Lower lobe of right lung (tissue), 2 donors: ENCODE results near the gene NAALADL2. TPM values are rescaled to one million over a fixed set of nuclear protein-coding genes. Genes with fewer than 3 reads are reported as not detected.

Experiments
- ATAC-seq, 2 donors: fragments of 200-7000 bp; cut with Tn5 transposase; one replicate each; pipeline ENCODE4 v1.9.1; 2020 to 2022; ENCODE audit warnings: mild to moderate bottlenecking in 2 of 2, moderate library complexity in 2 of 2
- DNase-seq: peaks from one replicate; pipeline ENCODE4 v3.0.0-alpha.2; 2020
- H3K27ac ChIP-seq: fragments of 200-600 bp; one replicate; pipeline ENCODE4 v1.8.0; 2022
- H3K27me3 ChIP-seq: fragments of 200-600 bp; one replicate; pipeline ENCODE4 v1.8.0; 2022; ENCODE audit warnings: low read depth
- H3K36me3 ChIP-seq: fragments of 200-600 bp; one replicate; pipeline ENCODE4 v1.8.0; 2022; ENCODE audit warnings: mild to moderate bottlenecking
- H3K4me1 ChIP-seq: fragments of 200-600 bp; one replicate; pipeline ENCODE4 v1.8.0; 2022
- H3K4me3 ChIP-seq: fragments of 200-600 bp; one replicate; pipeline ENCODE4 v1.8.0; 2022; ENCODE audit warnings: mild to moderate bottlenecking
- H3K9me3 ChIP-seq: fragments of 200-600 bp; one replicate; pipeline ENCODE4 v1.8.0; 2022
- intact Hi-C: fragments of 100-400 bp; cut with DNase I; formaldehyde crosslinking; loops from one replicate; pipeline ENCODE4 v1.11.0; 2022
- total RNA-seq: library from RNA; stranded (reverse); fragmentation: NEBNext Ultra II Directional; extraction: Animal tissue kit (Norgen Biotek cat#: 25700); gene quantifications from one replicate; pipeline ENCODE4 v1.2.1, GENCODE V29; 2021
- TF ChIP-seq, protein P1 (sequence below): fragments of 200-600 bp; IDR thresholded peaks from one replicate; pipeline ENCODE4 v1.8.0; 2022; ENCODE audit warnings: antibody characterized with exemption, mild to moderate bottlenecking
- donor health status: DM: no; HTN: yes; CAD: no; lungs with severe emphysema.

NAALADL2 gene
- total RNA-seq, 1 donor from 2014 or later: 9.8 TPM

DNA sequence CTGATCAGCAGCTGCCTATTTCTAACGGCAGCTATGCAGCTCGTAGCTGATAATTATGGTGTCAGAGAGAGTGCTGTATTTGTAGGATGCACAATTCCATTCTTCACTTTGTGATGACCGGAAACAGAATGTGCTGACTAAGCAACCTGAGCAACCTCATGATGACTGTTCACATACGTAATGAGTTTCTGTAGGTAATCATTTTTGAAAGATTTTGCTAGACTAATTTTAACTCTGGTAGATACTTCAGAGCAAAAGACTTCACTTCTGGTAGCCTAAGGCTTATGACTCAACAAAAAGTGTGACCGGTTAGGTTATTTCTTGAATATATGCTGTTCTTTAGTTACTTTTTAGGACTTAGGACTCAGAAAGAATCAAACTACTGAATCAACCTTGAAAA, 567.7 kb downstream of the NAALADL2 start:
- no peak overlapping the region for H3K27ac ChIP-seq
- H3K4me1 ChIP-seq: no peaks in the 10 kb centered on the region
- intact Hi-C loops: no loop called here
- TF ChIP-seq, protein P1, sequence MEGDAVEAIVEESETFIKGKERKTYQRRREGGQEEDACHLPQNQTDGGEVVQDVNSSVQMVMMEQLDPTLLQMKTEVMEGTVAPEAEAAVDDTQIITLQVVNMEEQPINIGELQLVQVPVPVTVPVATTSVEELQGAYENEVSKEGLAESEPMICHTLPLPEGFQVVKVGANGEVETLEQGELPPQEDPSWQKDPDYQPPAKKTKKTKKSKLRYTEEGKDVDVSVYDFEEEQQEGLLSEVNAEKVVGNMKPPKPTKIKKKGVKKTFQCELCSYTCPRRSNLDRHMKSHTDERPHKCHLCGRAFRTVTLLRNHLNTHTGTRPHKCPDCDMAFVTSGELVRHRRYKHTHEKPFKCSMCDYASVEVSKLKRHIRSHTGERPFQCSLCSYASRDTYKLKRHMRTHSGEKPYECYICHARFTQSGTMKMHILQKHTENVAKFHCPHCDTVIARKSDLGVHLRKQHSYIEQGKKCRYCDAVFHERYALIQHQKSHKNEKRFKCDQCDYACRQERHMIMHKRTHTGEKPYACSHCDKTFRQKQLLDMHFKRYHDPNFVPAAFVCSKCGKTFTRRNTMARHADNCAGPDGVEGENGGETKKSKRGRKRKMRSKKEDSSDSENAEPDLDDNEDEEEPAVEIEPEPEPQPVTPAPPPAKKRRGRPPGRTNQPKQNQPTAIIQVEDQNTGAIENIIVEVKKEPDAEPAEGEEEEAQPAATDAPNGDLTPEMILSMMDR: no peak
- no peak overlapping the region for H3K4me3 ChIP-seq
- no peaks in the 10 kb centered on the region for H3K36me3 ChIP-seq
- no peak for ATAC-seq
- no peaks in the 10 kb centered on the region for H3K27me3 ChIP-seq
- no peak for DNase-seq
- H3K9me3 ChIP-seq: no peaks in the 10 kb centered on the region

DNA sequence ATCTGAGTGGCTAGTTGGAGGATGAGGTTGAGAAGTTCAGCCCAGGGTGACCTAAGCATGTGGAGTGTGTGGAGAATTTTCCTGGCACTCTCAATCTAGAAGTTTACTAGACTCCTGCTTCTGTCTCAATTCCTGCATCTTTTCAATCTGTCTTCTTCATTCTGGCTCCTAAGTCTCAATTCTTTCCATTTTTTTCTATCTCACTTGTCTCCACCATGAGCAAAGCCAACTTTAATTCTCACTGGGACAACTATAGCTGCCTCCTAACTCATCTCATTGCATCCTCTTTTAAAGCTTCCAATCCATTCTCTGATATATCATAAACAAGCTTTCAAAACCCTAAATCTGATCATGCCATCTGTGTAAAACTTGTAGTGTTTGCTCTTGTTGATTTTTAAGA, 569.3 kb downstream of the NAALADL2 start:
- H3K4me3 ChIP-seq: no peak overlapping the region
- H3K4me1 ChIP-seq: no peaks in the 10 kb centered on the region
- no peak for DNase-seq
- intact Hi-C loops: no loop called here
- no peak overlapping the region for H3K27ac ChIP-seq
- TF ChIP-seq, protein P1: no peak
- H3K27me3 ChIP-seq: no peaks in the 10 kb centered on the region
- no peaks in the 10 kb centered on the region for H3K36me3 ChIP-seq
- ATAC-seq: no peak
- H3K9me3 ChIP-seq: no peaks in the 10 kb centered on the region

DNA sequence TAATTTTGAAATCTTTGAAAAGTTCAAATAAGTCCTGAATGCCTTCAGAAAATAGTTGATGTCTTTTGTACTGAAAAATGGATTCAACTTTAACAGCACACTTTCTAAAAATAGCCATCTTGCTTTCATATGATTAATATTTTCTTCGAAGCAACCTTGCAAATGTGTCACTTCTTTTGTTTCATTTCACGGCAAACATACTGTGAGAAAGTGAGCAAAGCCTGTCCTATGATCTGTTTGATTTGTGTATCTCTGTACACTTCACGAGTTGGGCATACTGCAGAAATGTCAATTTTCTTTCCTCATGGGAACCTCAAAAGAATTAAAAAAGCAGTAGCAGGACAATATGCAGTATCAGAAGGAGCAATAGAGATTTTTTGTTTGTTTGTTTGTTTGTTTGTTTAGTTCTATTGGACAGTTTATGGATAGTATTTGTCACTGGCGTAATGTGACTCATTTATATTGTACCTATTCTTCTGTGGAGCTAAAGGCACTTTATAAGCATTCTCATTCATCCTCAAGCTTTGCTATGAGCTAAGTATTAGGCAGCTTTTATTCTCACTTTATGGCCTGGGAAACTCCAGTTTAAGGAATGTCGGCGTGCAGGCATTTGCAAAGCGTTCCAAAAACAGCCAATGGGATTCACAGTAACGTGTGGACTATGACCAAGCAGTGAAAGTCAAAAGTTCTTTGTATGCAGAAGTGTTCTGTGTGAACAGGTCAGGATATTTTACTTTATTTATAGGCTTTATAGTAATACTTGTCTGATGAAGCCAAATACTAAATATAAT, 572.0 kb downstream of the NAALADL2 start:
- H3K36me3 ChIP-seq: no peaks in the 10 kb centered on the region
- TF ChIP-seq, protein P1: no peak
- no peaks in the 10 kb centered on the region for H3K4me1 ChIP-seq
- no peak overlapping the region for H3K4me3 ChIP-seq
- no peak for ATAC-seq
- DNase-seq: no peak
- H3K9me3 ChIP-seq: no peaks in the 10 kb centered on the region
- no peak overlapping the region for H3K27ac ChIP-seq
- intact Hi-C loops: no loop called here
- no peaks in the 10 kb centered on the region for H3K27me3 ChIP-seq

DNA sequence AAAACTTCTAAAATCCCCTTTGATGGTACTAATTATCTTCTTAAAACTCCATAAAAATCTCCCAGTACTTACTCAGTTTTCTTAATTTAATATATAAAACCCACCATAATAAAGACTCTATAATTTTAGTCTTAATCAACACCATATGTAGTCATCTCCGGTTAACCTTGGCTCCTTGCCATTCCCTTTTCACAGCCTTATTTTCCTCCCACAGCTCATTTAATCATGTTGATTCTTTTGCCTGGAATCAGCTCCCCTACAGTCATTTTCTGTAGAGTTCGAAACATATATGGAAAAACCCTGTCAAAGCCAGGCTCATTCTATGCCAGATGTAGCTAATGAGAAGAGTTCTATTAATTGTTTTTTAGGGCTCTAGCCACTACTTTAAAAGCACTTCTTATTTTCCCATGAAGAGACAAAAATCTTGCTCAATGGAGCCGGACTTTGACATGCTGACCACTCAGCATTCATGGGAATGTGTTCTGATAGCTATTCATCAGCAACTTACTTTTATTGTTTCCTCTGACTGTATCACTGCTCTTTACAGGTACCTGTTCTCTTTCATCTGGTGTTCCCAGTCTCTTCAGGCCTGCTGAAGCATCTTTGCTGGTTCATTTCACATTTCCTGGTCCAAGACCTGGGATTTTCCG, 573.4 kb downstream of the NAALADL2 start:
- ATAC-seq: no peak
- intact Hi-C loops: no loop called here
- no peak overlapping the region for H3K27ac ChIP-seq
- no peak for DNase-seq
- H3K9me3 ChIP-seq: no peaks in the 10 kb centered on the region
- H3K4me1 ChIP-seq: no peaks in the 10 kb centered on the region
- H3K36me3 ChIP-seq: no peaks in the 10 kb centered on the region
- no peaks in the 10 kb centered on the region for H3K27me3 ChIP-seq
- no peak overlapping the region for H3K4me3 ChIP-seq
- TF ChIP-seq, protein P1: no peak

DNA sequence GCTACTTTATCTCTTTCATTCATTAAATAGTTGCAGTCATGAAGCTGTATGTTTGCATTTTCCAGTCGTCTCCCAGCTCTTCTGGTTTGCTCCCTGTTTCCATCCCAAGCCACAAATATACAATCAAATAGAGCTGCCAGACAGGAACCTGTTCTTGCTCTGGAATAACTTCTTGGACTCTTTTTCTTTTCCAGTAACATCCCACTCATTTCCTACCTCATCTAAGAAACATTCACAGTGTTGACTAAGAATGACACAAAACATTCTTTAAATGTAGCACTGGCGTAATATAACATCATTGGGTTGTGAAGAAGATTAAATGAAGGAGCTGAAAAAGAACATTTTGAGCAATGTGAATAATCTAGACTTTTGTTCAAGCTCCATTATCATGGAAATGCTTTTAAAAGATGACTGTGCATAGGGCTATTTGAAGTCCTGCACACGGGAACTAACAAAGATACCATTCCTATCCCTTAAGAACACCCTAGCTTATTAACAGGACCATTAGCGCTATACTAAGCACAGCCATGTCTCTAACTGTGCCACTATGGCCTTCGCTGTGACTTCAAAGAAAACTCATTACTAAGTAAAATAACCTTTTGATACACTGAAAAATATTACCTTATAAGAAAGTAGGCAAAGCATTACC, 574.0 kb downstream of the NAALADL2 start:
- no peaks in the 10 kb centered on the region for H3K36me3 ChIP-seq
- TF ChIP-seq, protein P1: no peak
- H3K4me1 ChIP-seq: no peaks in the 10 kb centered on the region
- H3K4me3 ChIP-seq: no peak overlapping the region
- no peak for ATAC-seq
- no peaks in the 10 kb centered on the region for H3K27me3 ChIP-seq
- intact Hi-C loops: no loop called here
- no peak for DNase-seq
- H3K27ac ChIP-seq: no peak overlapping the region
- no peaks in the 10 kb centered on the region for H3K9me3 ChIP-seq
